ENCODE data around the gene GTF3C4.

Gene GTF3C4

GRCh38 chr9:132628746-132629145 lies 41.5 kb upstream of the GTF3C4 start:
- ChIA-PET CTCF (interaction anchor here (1.0 kb wide), 1 partner anchor 17 kb away, joined by 3 read pairs; no protein-coding TSS in a partner anchor), POLR2A (no interaction called here)
- TF ChIP-seq CTCF (IDR thresholded peaks at IDR 0.05; ENCODE audit: insufficient read depth, low read length, missing control alignments): no peak
- H3K4me3 ChIP-seq (ENCODE audit: low read depth, low read length): no peak overlapping the region
- DNase-seq (ENCODE audit: low read depth, low spot score): no peak

- ChIA-PET POLR2A (no interaction called here), CTCF (no interaction called here)
- no peak for DNase-seq (ENCODE audit: low read depth, low spot score)
- no peak for TF ChIP-seq CTCF (IDR thresholded peaks at IDR 0.05; ENCODE audit: insufficient read depth, low read length, missing control alignments)
- no peak overlapping the region for H3K4me3 ChIP-seq (ENCODE audit: low read depth, low read length)
Measured at GRCh38 chr9:132630116-132630515, 40.1 kb upstream of the GTF3C4 start.

GRCh38 chr9:132630811-132631210 lies 39.5 kb upstream of the GTF3C4 start:
- POLR2A ChIA-PET: no interaction called here
- CTCF ChIA-PET: interaction anchor here (0.7 kb wide), 1 partner anchor 17 kb away, joined by 3 read pairs; no protein-coding TSS in a partner anchor
- no peak overlapping the region for H3K4me3 ChIP-seq (ENCODE audit: low read depth, low read length)
- DNase-seq (ENCODE audit: low read depth, low spot score): no peak
- TF ChIP-seq CTCF (IDR thresholded peaks at IDR 0.05; ENCODE audit: insufficient read depth, low read length, missing control alignments): no peak

- no peak for DNase-seq (ENCODE audit: low read depth, low spot score)
- CTCF ChIA-PET: interaction anchor here (0.7 kb wide), 1 partner anchor 16 kb away, joined by 3 read pairs; no protein-coding TSS in a partner anchor
Measured at GRCh38 chr9:132631280-132631679, 39.0 kb upstream of the GTF3C4 start.

GRCh38 chr9:132631685-132632084 lies 38.6 kb upstream of the GTF3C4 start:
- TF ChIP-seq CTCF (IDR thresholded peaks at IDR 0.05; ENCODE audit: insufficient read depth, low read length, missing control alignments): no peak
- H3K4me3 ChIP-seq (ENCODE audit: low read depth, low read length): no peak overlapping the region
- POLR2A ChIA-PET: interaction anchor here (1.2 kb wide), 1 partner anchor 38 kb away, joined by 3 read pairs; the partner anchor contains the start of gene DDX31
- DNase-seq (ENCODE audit: low read depth, low spot score): no peak
- CTCF ChIA-PET: no interaction called here

More at GRCh38 chr9:132631280-132631679, 39.0 kb upstream of the GTF3C4 start:
- POLR2A ChIA-PET: no interaction called here
- peak; percentile 6 for TF ChIP-seq CTCF (IDR thresholded peaks at IDR 0.05; ENCODE audit: insufficient read depth, low read length, missing control alignments)
- no peak overlapping the region for H3K4me3 ChIP-seq (ENCODE audit: low read depth, low read length)

- DNase-seq (ENCODE audit: low read depth, low spot score): no peak
- ChIA-PET POLR2A (interaction anchor here (1.2 kb wide), 1 partner anchor 37 kb away, joined by 3 read pairs; the partner anchor contains the start of gene DDX31), CTCF (interaction anchor here (2.1 kb wide), 1 partner anchor 12 kb away, joined by 9 read pairs; no protein-coding TSS in a partner anchor)
- H3K4me3 ChIP-seq (ENCODE audit: low read depth, low read length): no peak overlapping the region
- TF ChIP-seq CTCF (IDR thresholded peaks at IDR 0.05; ENCODE audit: insufficient read depth, low read length, missing control alignments): no peak
Measured at GRCh38 chr9:132632413-132633129, 37.7 kb upstream of the GTF3C4 start.

Data from AG04449 (cell line).